H1 (cell line): ENCODE data around the gene RORB. TPM values are rescaled to one million over a fixed set of nuclear protein-coding genes. Genes with fewer than 3 reads are reported as not detected.

Source experiments
- CTCF ChIA-PET: fragments of 300-600 bp; sonication (Branson Sonifier 250); formaldehyde crosslinking; loops from one replicate; lab custom pipeline; 2021; ENCODE audit not compliant: partially characterized antibody; lab: Charles Lee
- POLR2A ChIA-PET: fragments of 300-600 bp; sonication (Branson Sonifier 250); formaldehyde crosslinking; loops from one replicate; lab custom pipeline; 2021; ENCODE audit warnings: inconsistent platforms; ENCODE audit not compliant: partially characterized antibody; lab: Charles Lee
- DNase-seq, 2 experiments: peaks; one replicate each; pipeline versions ENCODE4 v3.0.0 to v3.0.0-alpha.2; 2010 to 2022; ENCODE audit warnings: low spot score in 2 of 2, low read depth in 1 of 2, mixed read lengths in 1 of 2
- FAIRE-seq: peaks from 2 replicates; lab custom pipeline; 2011; peaks lifted over from hg19 to GRCh38; lab: Jason Lieb, UNC
- H2AFZ ChIP-seq: 2 replicates; pipeline ENCODE4 v1.8.1; 2012; ENCODE audit warnings: low read length, inconsistent platforms
- H2AK5ac ChIP-seq: 2 replicates; pipeline ENCODE4 v1.6.1; 2013; ENCODE audit warnings: low read depth, low read length
- H2BK120ac ChIP-seq: replicated peaks from 2 replicates; pipeline ENCODE3; 2013; ENCODE audit warnings: low read depth, low read length, inconsistent platforms
- H2BK12ac ChIP-seq: 2 replicates; pipeline ENCODE4 v1.6.1; 2013; ENCODE audit warnings: low read depth, low read length
- H2BK15ac ChIP-seq: 2 replicates; pipeline ENCODE4 v1.6.1; 2013; ENCODE audit warnings: low read length
- H2BK20ac ChIP-seq: 2 replicates; pipeline ENCODE4 v1.6.1; 2013; ENCODE audit warnings: low read length
- H2BK5ac ChIP-seq: 2 replicates; pipeline ENCODE4 v1.6.1; 2013; ENCODE audit warnings: low read depth, low read length
- H3K14ac ChIP-seq: 2 replicates; pipeline ENCODE4 v1.6.1; 2013; ENCODE audit warnings: inconsistent platforms; ENCODE audit not compliant: insufficient read length
- H3K18ac ChIP-seq: 2 replicates; pipeline ENCODE4 v1.6.1; 2013; ENCODE audit warnings: low read length; ENCODE audit errors: extremely low read depth
- H3K23ac ChIP-seq: 2 replicates; pipeline ENCODE4 v1.6.1; 2013; ENCODE audit warnings: inconsistent platforms; ENCODE audit not compliant: insufficient read length
- H3K23me2 ChIP-seq: 2 replicates; pipeline ENCODE4 v1.6.1; 2013; ENCODE audit warnings: low read depth, low read length
- H3K27ac ChIP-seq: 2 replicates; pipeline ENCODE4 v1.6.1; 2011; ENCODE audit warnings: low read depth, low read length, inconsistent platforms
- H3K27me3 ChIP-seq, 4 experiments: replicated peaks in 1 of 4; 1 replicate in 1 of 4; 2 replicates in 3 of 4; pipeline versions ENCODE4 v1.6.1 to v1.8.1; 2011 to 2013; ENCODE audit warnings: low read length in 3 of 4, mild to moderate bottlenecking in 3 of 4, inconsistent platforms in 2 of 4, mixed read lengths in 2 of 4, moderate library complexity in 1 of 4; ENCODE audit not compliant: control insufficient read depth in 3 of 4, insufficient read depth in 3 of 4; ENCODE audit errors: extremely low read depth in 1 of 4
- H3K36me3 ChIP-seq, 4 experiments: 2 replicates each; pipeline versions ENCODE4 v1.6.1 to v1.8.1; 2011 to 2013; ENCODE audit warnings: mild to moderate bottlenecking in 4 of 4, low read length in 3 of 4, moderate library complexity in 2 of 4, control low read depth in 1 of 4, inconsistent platforms in 1 of 4; ENCODE audit not compliant: insufficient read depth in 4 of 4, control insufficient read depth in 2 of 4
- H3K4ac ChIP-seq: replicated peaks from 2 replicates; pipeline ENCODE3; 2013; ENCODE audit warnings: low read length, low read depth, mixed read lengths, inconsistent platforms; ENCODE audit not compliant: insufficient read length
- H3K4me1 ChIP-seq, 4 experiments: replicated peaks in 1 of 4; 1 replicate in 1 of 4; 2 replicates in 3 of 4; pipeline versions ENCODE4 v1.6.1 to v1.8.1; 2011 to 2013; ENCODE audit warnings: low read length in 3 of 4, inconsistent platforms in 2 of 4, mixed read lengths in 1 of 4; ENCODE audit not compliant: insufficient read depth in 4 of 4, control insufficient read depth in 3 of 4
- H3K4me2 ChIP-seq, 2 experiments: 2 replicates each; pipeline versions ENCODE4 v1.6.1 to v1.8.1; 2011 to 2013; ENCODE audit warnings: low read depth in 2 of 2, low read length in 2 of 2, control low read depth in 1 of 2, inconsistent platforms in 1 of 2, mild to moderate bottlenecking in 1 of 2; ENCODE audit not compliant: insufficient read depth in 1 of 2
- H3K4me3 ChIP-seq, 4 experiments: fragments of 200-600, 300-600 bp in 1 of 4; sonication (generic), shearing (Covaris generic), sonication (Bioruptor Twin) in 1 of 4; 2 replicates each; pipeline versions ENCODE4 v1.5.1 to v1.8.1; 2011 to 2016; ENCODE audit warnings: low read length in 4 of 4, low read depth in 3 of 4, control low read depth in 2 of 4, inconsistent platforms in 2 of 4, mild to moderate bottlenecking in 2 of 4, mixed read lengths in 1 of 4, moderate library complexity in 1 of 4; ENCODE audit not compliant: insufficient read depth in 2 of 4; ENCODE audit errors: extremely low read depth in 1 of 4
- H3K56ac ChIP-seq: replicated peaks from 2 replicates; pipeline ENCODE3; 2013; ENCODE audit warnings: low read depth, mild to moderate bottlenecking, mixed read lengths, low read length, inconsistent platforms; ENCODE audit not compliant: insufficient read length
- H3K79me1 ChIP-seq: 2 replicates; pipeline ENCODE4 v1.6.1; 2013; ENCODE audit warnings: low read depth, low read length, control low read depth
- H3K79me2 ChIP-seq, 2 experiments: 2 replicates each; pipeline versions ENCODE4 v1.6.1 to v1.8.1; 2012 to 2013; ENCODE audit warnings: low read length in 2 of 2, mild to moderate bottlenecking in 2 of 2, inconsistent platforms in 1 of 2; ENCODE audit not compliant: insufficient read depth in 2 of 2, control insufficient read depth in 1 of 2
- H3K9ac ChIP-seq, 4 experiments: replicated peaks in 1 of 4; 1 replicate in 1 of 4; 2 replicates in 3 of 4; pipeline versions ENCODE4 v1.6.1 to v1.8.1; 2011 to 2013; ENCODE audit warnings: low read depth in 3 of 4, low read length in 3 of 4, control low read depth in 2 of 4, mild to moderate bottlenecking in 2 of 4, moderate library complexity in 2 of 4, inconsistent platforms in 1 of 4; ENCODE audit errors: extremely low read depth in 1 of 4
- H3K9me3 ChIP-seq, 2 experiments: 2 replicates each; pipeline versions ENCODE4 v1.6.1 to v1.8.1; 2012 to 2013; ENCODE audit warnings: mild to moderate bottlenecking in 2 of 2, moderate library complexity in 2 of 2, control low read depth in 1 of 2, inconsistent platforms in 1 of 2, low read depth in 1 of 2, low read length in 1 of 2, mixed read lengths in 1 of 2; ENCODE audit not compliant: insufficient read depth in 2 of 2
- H4K20me1 ChIP-seq, 2 experiments: replicated peaks in 1 of 2; 2 replicates each; pipeline versions ENCODE3 to v1.8.1; 2011 to 2013; ENCODE audit warnings: inconsistent platforms in 2 of 2, low read length in 2 of 2, mild to moderate bottlenecking in 1 of 2; ENCODE audit not compliant: insufficient read depth in 2 of 2, control insufficient read depth in 1 of 2
- H4K5ac ChIP-seq: 2 replicates; pipeline ENCODE4 v1.6.1; 2013; ENCODE audit warnings: low read length, low read depth, mixed read lengths, inconsistent platforms; ENCODE audit not compliant: insufficient read length
- H4K8ac ChIP-seq: 2 replicates; pipeline ENCODE4 v1.8.0; 2013; ENCODE audit warnings: mild to moderate bottlenecking, moderate library complexity, low read length, inconsistent platforms; ENCODE audit not compliant: insufficient read depth; ENCODE audit errors: extremely low read depth
- H4K91ac ChIP-seq: replicated peaks from 2 replicates; pipeline ENCODE3; 2013; ENCODE audit warnings: low read length, mixed read lengths, inconsistent platforms; ENCODE audit not compliant: insufficient read length
- GTF2F1 ChIP-seq: IDR thresholded peaks from 2 replicates; pipeline ENCODE4 v1.6.1; 2012; ENCODE audit warnings: low read depth, low read length, improper control_type of control experiment, borderline replicate concordance
- MAFK ChIP-seq: IDR thresholded peaks from 2 replicates; pipeline ENCODE4 v1.6.1; 2012; ENCODE audit warnings: low read depth, mild to moderate bottlenecking, improper control_type of control experiment, low read length
- NANOG ChIP-seq: IDR thresholded peaks from 2 replicates; pipeline ENCODE4 v1.6.1; 2011; ENCODE audit warnings: low read length, low read depth, mild to moderate bottlenecking, inconsistent platforms; ENCODE audit not compliant: insufficient read depth, poor library complexity, severe bottlenecking
- POLR2A ChIP-seq, 2 experiments: IDR thresholded peaks; 1 replicate in 1 of 2; 2 replicates in 1 of 2; pipeline ENCODE4 v1.6.1; 2011; ENCODE audit warnings: low read depth in 2 of 2, low read length in 2 of 2, mild to moderate bottlenecking in 2 of 2; ENCODE audit errors: control extremely low read depth in 1 of 2
- RBBP5 ChIP-seq: IDR thresholded peaks from 2 replicates; pipeline ENCODE4 v1.7.1; 2012; ENCODE audit warnings: low read depth, mild to moderate bottlenecking, inconsistent platforms, low read length, moderate library complexity, borderline replicate concordance
- RFX5 ChIP-seq: IDR thresholded peaks from 2 replicates; pipeline ENCODE4 v1.6.1; 2011; ENCODE audit warnings: low read depth, low read length, improper control_type of control experiment, borderline replicate concordance
- SIN3A ChIP-seq, 2 experiments: IDR thresholded peaks in 1 of 2; conservative IDR thresholded peaks in 1 of 2; 2 replicates each; pipeline ENCODE4 v1.6.1; 2011 to 2012; ENCODE audit warnings: low read length in 2 of 2, improper control_type of control experiment in 1 of 2, low read depth in 1 of 2, mild to moderate bottlenecking in 1 of 2
- SIRT6 ChIP-seq: IDR thresholded peaks from one replicate; pipeline ENCODE4 v1.7.1; 2012; ENCODE audit warnings: low read length, inconsistent platforms
- TEAD4 ChIP-seq: IDR thresholded peaks from 2 replicates; pipeline ENCODE4 v1.6.1; 2012; ENCODE audit warnings: low read depth, low read length, inconsistent platforms, mixed read lengths
- WGBS, 2 experiments: shearing (Covaris generic) in 1 of 2; methylation state at CpG; one replicate each; pipeline versions ENCODE4 v1.1.6 to v1.1.7; 2013 to 2015; ENCODE audit warnings: low lambda C conversion rate in 2 of 2, mixed read lengths in 2 of 2, inconsistent platforms in 1 of 2, low coverage in 1 of 2, missing lambda C conversion rate in 1 of 2; ENCODE audit not compliant: insufficient replicate concordance in 2 of 2, insufficient coverage in 1 of 2, insufficient read length in 1 of 2; ENCODE audit errors: extremely low coverage in 1 of 2, missing lambda C conversion rate in 1 of 2; 5-methylcytosine and 5-hydroxymethylcytosine counted together
- polyA plus RNA-seq, 7 experiments: library from polyadenylated mRNA; depleted of rRNA in 3 of 7; stranded (reverse) in 5 of 7; unstranded in 2 of 7; fragments of >200 nt in 5 of 7; fragments of 200-250 nt in 2 of 7; gene quantifications; 1 replicate in 5 of 7; 2 replicates in 1 of 7; 4 replicates in 1 of 7; pipeline versions ENCODE4 v1.2.1 to v1.2.3, GENCODE V29; 2011 to 2013; ENCODE audit warnings: missing spikeins in 2 of 7, mixed read lengths in 2 of 7
- total RNA-seq: library from RNA; stranded (reverse); fragmentation: NEBNext Ultra II Directional; extraction: Animal tissue kit (Norgen Biotek cat#: 25700); gene quantifications from 2 replicates; pipeline ENCODE4 v1.2.1, GENCODE V29; 2021
- TF ChIP-seq, protein P1 (sequence below), 3 experiments: IDR thresholded peaks; 1 replicate in 2 of 3; 2 replicates in 1 of 3; pipeline versions ENCODE4 v1.5.1 to v1.6.1; 2011; ENCODE audit warnings: low read length in 3 of 3, mild to moderate bottlenecking in 3 of 3, inconsistent platforms in 2 of 3, low read depth in 1 of 3, moderate library complexity in 1 of 3; ENCODE audit not compliant: insufficient read depth in 1 of 3; ENCODE audit errors: control extremely low read depth in 1 of 3
- TF ChIP-seq, protein P2 (sequence below): IDR thresholded peaks from 2 replicates; pipeline ENCODE4 v1.6.1; 2012; ENCODE audit warnings: inconsistent platforms

Gene RORB
- total and polyA plus RNA-seq, 2 of the 8 experiments (the other 6 are each of a cell fraction or from before 2014, with no cell fraction given): 2.3 to 7.1 TPM

DNA sequence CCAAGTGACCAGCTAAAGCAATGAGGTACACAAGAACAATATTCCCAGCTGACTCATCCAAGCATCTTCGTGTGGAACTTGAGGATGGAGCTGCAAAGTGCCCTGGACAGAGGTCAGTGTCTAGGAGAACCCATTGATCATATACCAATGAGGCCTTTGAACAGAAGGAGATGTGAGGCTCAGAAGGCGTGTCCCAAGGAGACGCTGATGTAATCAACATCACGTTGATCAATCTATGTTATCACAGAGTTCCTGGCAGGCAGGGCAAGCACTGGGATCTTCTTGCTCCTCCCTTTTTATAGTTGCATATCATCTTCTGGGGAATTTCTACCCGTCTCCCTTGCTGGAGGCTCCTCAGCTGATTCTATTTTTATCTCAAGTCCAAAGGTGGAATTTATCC is 227.2 kb downstream of the RORB start:
- CTCF ChIA-PET: no interaction called here
- 89% methylated on average over 5 of the region's 5 CpGs; no CpG with 5 or more reads in 1 of the 2 experiments for WGBS, 2 experiments
- TF ChIP-seq, protein P1, sequence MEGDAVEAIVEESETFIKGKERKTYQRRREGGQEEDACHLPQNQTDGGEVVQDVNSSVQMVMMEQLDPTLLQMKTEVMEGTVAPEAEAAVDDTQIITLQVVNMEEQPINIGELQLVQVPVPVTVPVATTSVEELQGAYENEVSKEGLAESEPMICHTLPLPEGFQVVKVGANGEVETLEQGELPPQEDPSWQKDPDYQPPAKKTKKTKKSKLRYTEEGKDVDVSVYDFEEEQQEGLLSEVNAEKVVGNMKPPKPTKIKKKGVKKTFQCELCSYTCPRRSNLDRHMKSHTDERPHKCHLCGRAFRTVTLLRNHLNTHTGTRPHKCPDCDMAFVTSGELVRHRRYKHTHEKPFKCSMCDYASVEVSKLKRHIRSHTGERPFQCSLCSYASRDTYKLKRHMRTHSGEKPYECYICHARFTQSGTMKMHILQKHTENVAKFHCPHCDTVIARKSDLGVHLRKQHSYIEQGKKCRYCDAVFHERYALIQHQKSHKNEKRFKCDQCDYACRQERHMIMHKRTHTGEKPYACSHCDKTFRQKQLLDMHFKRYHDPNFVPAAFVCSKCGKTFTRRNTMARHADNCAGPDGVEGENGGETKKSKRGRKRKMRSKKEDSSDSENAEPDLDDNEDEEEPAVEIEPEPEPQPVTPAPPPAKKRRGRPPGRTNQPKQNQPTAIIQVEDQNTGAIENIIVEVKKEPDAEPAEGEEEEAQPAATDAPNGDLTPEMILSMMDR (IDR thresholded peaks at IDR 0.05; ENCODE audit: control extremely low read depth in 1 of 3, insufficient read depth in 1 of 3, low read depth in 1 of 3, low read length in 3 of 3): no peak
- TF ChIP-seq GTF2F1: no peak
- no peak for TF ChIP-seq SIRT6
- no peak for TF ChIP-seq SIN3A (conservative IDR thresholded peaks at IDR 0.05 in 1 of 2, IDR thresholded peaks at IDR 0.05 in 1 of 2; ENCODE audit: low read depth in 1 of 2, low read length in 2 of 2)
- TF ChIP-seq POLR2A (IDR thresholded peaks at IDR 0.05; ENCODE audit: control extremely low read depth in 1 of 2, low read depth in 2 of 2, low read length in 2 of 2): no peak
- no peak for TF ChIP-seq RFX5
- no peak for TF ChIP-seq NANOG
- TF ChIP-seq, protein P2, sequence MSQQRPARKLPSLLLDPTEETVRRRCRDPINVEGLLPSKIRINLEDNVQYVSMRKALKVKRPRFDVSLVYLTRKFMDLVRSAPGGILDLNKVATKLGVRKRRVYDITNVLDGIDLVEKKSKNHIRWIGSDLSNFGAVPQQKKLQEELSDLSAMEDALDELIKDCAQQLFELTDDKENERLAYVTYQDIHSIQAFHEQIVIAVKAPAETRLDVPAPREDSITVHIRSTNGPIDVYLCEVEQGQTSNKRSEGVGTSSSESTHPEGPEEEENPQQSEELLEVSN: no peak
- no peak for TF ChIP-seq TEAD4
- no peak for TF ChIP-seq MAFK
- no peak for TF ChIP-seq RBBP5

More for the DNA sequence above, 227.2 kb downstream of the RORB start:
- Histone ChIP-seq H3K4ac (no peak overlapping the region), H3K23ac (no peak overlapping the region), H3K23me2 (no peaks in the 10 kb centered on the region), H3K79me2 (no peaks in the 10 kb centered on the region), H2BK20ac (no peak overlapping the region), H3K36me3 (no peaks in the 10 kb centered on the region), H4K5ac (no peak overlapping the region), H2BK15ac (no peak overlapping the region), H4K20me1 (no peaks in the 10 kb centered on the region), H2BK5ac (no peak overlapping the region), H2BK120ac (no peak overlapping the region), H3K79me1 (no peaks in the 10 kb centered on the region), H2AK5ac (no peak overlapping the region), H4K8ac (no peak overlapping the region), H4K91ac (no peak overlapping the region), H3K4me2 (no peak overlapping the region), H3K9ac (no peak overlapping the region), H3K56ac (no peak overlapping the region), H3K4me3 (no peak overlapping the region), H3K14ac (no peak overlapping the region), H3K18ac (no peak overlapping the region), H3K9me3 (no peaks in the 10 kb centered on the region), H2BK12ac (no peak overlapping the region), H2AFZ (no peak overlapping the region), H3K4me1 (peaks cover 0 to 2% (median 0%) of the 10 kb centered on the region in 4 experiments; a peak in 3 of 7 replicates), H3K27ac (no peak overlapping the region), H3K27me3 (no peaks in the 10 kb centered on the region)
- POLR2A ChIA-PET: no interaction called here
- no peak for FAIRE-seq
- DNase-seq: no peak
